SJSA1 (cell line): ENCODE measurements around the gene EDC3. TPM values are rescaled to one million over a fixed set of nuclear protein-coding genes. Genes with fewer than 3 reads are reported as not detected.
A peak's percentile ranks its signal among the peaks of the same experiment; 100 is the strongest.

ENCODE experiments used
- DNase-seq, 2 experiments: peaks; one replicate each; pipeline ENCODE4 v3.0.0-alpha.2; 2015 to 2020; ENCODE audit warnings: low spot score in 2 of 2, low read depth in 1 of 2
- H3K27ac ChIP-seq: fragments of 250-450 bp; sonication (Bioruptor Pico); 2 replicates; pipeline ENCODE4 v1.5.1; 2020; ENCODE audit warnings: mild to moderate bottlenecking, moderate library complexity
- H3K27me3 ChIP-seq: fragments of 250-450 bp; sonication (Bioruptor Pico); replicated peaks from 2 replicates; pipeline ENCODE4 v1.5.1; 2020; ENCODE audit warnings: mild to moderate bottlenecking, moderate library complexity
- H3K36me3 ChIP-seq: fragments of 250-450 bp; sonication (Bioruptor Pico); 2 replicates; pipeline ENCODE4 v1.5.1; 2020; ENCODE audit warnings: mild to moderate bottlenecking
- H3K4me1 ChIP-seq: fragments of 250-450 bp; sonication (Bioruptor Pico); replicated peaks from 2 replicates; pipeline ENCODE4 v1.6.1; 2021; ENCODE audit warnings: mild to moderate bottlenecking
- H3K4me3 ChIP-seq: fragments of 250-450 bp; sonication (Bioruptor Pico); 2 replicates; pipeline ENCODE4 v1.5.1; 2020; ENCODE audit warnings: mild to moderate bottlenecking
- H3K9me3 ChIP-seq: fragments of 250-450 bp; sonication (Bioruptor Pico); replicated peaks from 2 replicates; pipeline ENCODE4 v1.5.1; 2020; ENCODE audit warnings: mild to moderate bottlenecking
- total RNA-seq: library from RNA; depleted of rRNA; stranded (reverse); fragments of >200 nt; shearing (Covaris generic); gene quantifications from 2 replicates; pipeline ENCODE4 v1.2.3, GENCODE V29; 2014

Gene EDC3
- total RNA-seq, 1 experiment from 2014 or later = 7.6 TPM

DNA sequence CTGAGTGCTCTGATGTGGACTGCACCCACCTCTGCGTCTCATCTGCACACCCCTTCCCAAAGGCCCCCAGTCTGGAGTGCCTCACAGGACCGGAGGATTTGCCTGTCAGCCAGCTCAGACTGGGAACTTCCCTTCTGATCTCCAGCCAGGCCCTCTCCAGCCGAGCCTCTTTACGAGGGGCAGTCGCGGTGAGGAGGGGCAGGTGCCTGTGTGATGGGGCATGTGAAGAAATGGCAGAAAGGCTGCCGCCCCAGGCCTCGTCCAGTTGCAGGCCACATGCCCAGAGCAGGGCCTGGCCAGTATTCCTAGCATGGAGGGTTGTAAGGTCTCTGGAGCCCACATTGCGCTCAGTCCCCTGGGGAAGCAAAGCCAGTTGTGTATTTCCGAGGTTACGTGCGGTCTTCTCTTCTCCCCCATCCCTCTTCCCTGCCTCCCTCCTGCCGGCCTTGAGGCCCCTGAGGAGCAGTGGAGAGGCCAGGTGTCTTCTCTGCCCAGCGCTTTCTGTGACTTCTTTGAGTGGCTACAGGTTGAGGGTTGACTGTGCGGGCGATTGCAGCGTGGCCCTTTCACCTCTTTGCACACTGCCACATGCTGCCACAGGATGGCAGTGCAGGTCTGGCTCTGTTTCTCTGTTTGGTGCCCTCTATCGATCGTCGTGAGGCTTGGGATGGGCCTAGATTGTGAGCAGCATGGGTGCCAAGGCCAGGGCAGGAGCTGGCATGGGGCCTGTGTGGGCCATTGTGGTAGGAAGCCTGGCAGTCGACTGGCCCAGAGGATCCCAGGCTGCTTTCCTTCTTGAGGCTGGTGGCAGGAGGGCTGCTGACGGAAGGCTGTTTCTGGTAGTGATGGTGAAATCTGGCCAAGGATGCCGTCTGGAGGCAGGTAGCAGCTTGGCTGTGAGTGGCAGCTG lies 74.9 kb downstream of the EDC3 start:
- no peaks in the 10 kb centered on the region for H3K27me3 ChIP-seq
- H3K36me3 ChIP-seq = peaks cover 88% of the 10 kb centered on the region
- no peaks in the 10 kb centered on the region for H3K9me3 ChIP-seq
- H3K4me3 ChIP-seq = no peak overlapping the region
- peaks cover 27% of the 10 kb centered on the region for H3K4me1 ChIP-seq
- H3K27ac ChIP-seq = no peak overlapping the region
- peak; percentile 55 to 78 for DNase-seq

- no peaks in the 10 kb centered on the region for H3K27me3 ChIP-seq
- no peak for DNase-seq
- H3K36me3 ChIP-seq = peaks cover 87% of the 10 kb centered on the region
- no peaks in the 10 kb centered on the region for H3K9me3 ChIP-seq
- no peak overlapping the region for H3K27ac ChIP-seq
- H3K4me1 ChIP-seq = peaks cover 27% of the 10 kb centered on the region
- H3K4me3 ChIP-seq = no peak overlapping the region
Observed at GRCh38 chr15:74619916-74620635, 75.7 kb downstream of the EDC3 start.

DNA sequence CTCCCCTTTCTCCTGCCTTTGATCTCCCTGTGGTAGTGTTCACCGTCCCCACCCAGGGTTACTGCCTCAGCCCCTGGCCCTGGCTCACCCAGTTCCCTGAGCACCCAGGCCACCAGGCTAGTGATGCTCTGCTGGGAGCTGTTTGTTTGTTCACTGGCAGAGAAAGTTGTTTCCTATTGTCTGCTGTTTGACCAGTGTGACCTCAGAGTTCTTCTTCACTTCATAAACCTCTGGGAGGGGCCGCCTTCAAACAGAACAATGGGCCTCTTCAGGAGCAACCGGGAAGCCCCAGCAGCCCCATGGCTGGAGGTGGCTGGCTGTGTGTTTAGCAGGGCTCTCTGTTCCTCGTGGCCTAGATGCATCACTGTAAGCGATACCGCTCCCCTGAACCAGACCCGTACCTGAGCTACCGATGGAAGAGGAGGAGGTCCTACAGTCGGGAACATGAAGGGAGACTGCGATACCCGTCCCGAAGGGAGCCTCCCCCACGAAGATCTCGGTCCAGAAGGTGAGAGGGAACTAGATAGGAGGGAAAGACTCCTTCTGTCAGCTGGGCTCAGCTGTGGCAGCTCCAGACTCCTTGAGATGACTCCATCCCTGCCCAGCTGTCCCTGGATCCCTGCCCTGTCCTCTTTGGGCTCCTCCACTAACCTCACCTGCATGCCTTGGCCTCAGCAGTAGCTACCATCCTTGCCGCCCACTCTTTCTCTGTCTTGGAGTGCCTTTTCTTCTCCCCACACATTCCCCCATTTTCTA lies 76.8 kb downstream of the EDC3 start:
- peak; percentile 66 to 77 for DNase-seq
- H3K9me3 ChIP-seq = no peaks in the 10 kb centered on the region
- no peaks in the 10 kb centered on the region for H3K27me3 ChIP-seq
- H3K4me1 ChIP-seq = peaks cover 31% of the 10 kb centered on the region
- no peak overlapping the region for H3K27ac ChIP-seq
- no peak overlapping the region for H3K4me3 ChIP-seq
- peaks cover 77% of the 10 kb centered on the region for H3K36me3 ChIP-seq

- Histone ChIP-seq H3K4me1 (peaks cover 31% of the 10 kb centered on the region), H3K27me3 (no peaks in the 10 kb centered on the region), H3K9me3 (no peaks in the 10 kb centered on the region), H3K4me3 (peak overlapping the region; percentile 94), H3K36me3 (peaks cover 57% of the 10 kb centered on the region), H3K27ac (no peak overlapping the region)
- no peak for DNase-seq
Observed at GRCh38 chr15:74616996-74617395, 78.8 kb downstream of the EDC3 start.

DNA sequence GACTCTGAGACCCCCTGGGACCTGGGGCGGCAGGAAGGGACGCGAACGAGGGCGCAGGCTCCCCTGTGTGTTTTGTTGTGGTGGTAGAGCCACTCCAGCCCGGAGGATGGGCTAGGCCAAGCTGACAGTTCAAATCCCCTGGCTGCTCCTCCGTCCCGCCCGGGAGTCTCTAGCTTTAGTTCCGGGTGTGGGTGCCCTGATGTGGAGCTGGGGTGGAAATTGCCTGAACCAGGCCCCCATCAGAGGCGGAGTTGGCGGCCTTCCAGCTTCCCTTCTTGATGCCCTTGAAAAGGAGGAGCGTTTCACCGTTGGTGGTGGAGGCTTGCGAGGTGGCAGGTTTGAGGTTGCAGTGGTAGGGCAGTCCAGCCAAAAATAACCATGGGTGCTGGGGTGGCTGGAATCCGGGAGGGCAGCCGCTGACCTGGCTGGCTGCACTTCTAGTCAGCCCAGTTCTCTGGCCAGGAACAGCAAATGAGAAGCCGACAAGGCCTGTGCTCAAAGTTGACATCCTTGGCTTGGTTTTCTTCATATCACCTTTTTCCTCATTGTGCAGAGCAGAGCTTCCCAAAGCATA lies 79.4 kb downstream of the EDC3 start:
- H3K4me1 ChIP-seq = peaks cover 31% of the 10 kb centered on the region
- H3K9me3 ChIP-seq = no peaks in the 10 kb centered on the region
- DNase-seq = peak; percentile 67 to 82
- H3K4me3 ChIP-seq = peak overlapping the region; percentile 94
- H3K27ac ChIP-seq = peak overlapping the region; percentile 92
- H3K36me3 ChIP-seq = peaks cover 52% of the 10 kb centered on the region
- no peaks in the 10 kb centered on the region for H3K27me3 ChIP-seq

GRCh38 chr15:74615508-74616365 lies 80.1 kb downstream of the EDC3 start, which contains the start of gene CLK3:
Gene CLK3 (plus strand): TSS chr15:74615836. CDS start chr15:74619197, 3,361 bp downstream.
- Histone ChIP-seq H3K9me3 (no peaks in the 10 kb centered on the region), H3K27ac (peak within 1 kb of the TSS; percentile 92), H3K36me3 (peaks cover 44% of the 10 kb centered on the region), H3K4me1 (peaks cover 31% of the 10 kb centered on the region), H3K4me3 (peak within 1 kb of the TSS; percentile 94), H3K27me3 (no peaks in the 10 kb centered on the region)
- DNase-seq = peak; percentile 95 to 96

DNA sequence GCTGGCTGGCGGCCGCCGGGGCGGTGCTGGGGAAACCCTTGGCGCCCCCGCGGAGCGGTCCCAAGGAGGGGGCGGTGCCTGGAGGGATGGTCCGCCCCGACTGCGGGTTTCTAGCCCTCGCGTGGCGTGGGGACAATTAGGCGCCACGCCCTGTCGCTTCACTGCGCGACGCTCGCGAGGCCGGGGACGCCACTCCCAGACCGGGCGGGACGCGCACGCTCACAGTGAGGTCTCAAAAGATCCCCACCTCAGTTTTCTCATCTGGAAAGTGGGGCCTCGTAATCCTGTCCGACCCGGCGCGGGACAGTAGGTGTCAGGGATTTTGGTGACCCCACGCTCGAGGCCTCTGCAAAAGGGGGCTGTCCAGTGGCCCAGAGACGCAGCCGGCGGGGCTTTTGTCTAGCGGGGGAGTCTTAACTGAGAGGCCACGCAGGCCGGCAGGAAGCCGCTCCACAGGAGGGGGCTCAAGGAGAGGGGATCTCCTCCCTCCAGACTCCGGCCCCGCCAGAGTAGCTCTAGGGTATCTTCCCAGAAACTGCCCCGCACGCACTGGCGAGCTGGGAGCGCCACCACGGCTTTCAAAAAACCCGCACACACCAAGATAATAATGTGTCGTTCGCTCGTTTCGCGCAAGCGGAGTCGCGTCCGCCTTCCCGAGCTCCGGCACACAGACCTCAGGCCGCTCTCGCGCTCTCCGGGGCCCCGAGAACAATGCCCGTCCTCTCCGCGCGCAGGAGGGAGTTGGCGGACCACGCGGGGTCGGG lies 80.9 kb downstream of the EDC3 start:
- H3K36me3 ChIP-seq = peaks cover 36% of the 10 kb centered on the region
- DNase-seq = peak; percentile 83 to 92
- H3K9me3 ChIP-seq = no peaks in the 10 kb centered on the region
- H3K4me3 ChIP-seq = peak overlapping the region; percentile 94
- H3K27ac ChIP-seq = peak overlapping the region; percentile 92
- H3K4me1 ChIP-seq = peaks cover 31% of the 10 kb centered on the region
- no peaks in the 10 kb centered on the region for H3K27me3 ChIP-seq

- peaks cover 28% of the 10 kb centered on the region for H3K36me3 ChIP-seq
- H3K4me1 ChIP-seq = peaks cover 29% of the 10 kb centered on the region
- no peaks in the 10 kb centered on the region for H3K9me3 ChIP-seq
- no peak overlapping the region for H3K27ac ChIP-seq
- DNase-seq = no peak
- no peaks in the 10 kb centered on the region for H3K27me3 ChIP-seq
- H3K4me3 ChIP-seq = peak overlapping the region; percentile 94
Observed at GRCh38 chr15:74613953-74614743, 81.7 kb downstream of the EDC3 start.

DNA sequence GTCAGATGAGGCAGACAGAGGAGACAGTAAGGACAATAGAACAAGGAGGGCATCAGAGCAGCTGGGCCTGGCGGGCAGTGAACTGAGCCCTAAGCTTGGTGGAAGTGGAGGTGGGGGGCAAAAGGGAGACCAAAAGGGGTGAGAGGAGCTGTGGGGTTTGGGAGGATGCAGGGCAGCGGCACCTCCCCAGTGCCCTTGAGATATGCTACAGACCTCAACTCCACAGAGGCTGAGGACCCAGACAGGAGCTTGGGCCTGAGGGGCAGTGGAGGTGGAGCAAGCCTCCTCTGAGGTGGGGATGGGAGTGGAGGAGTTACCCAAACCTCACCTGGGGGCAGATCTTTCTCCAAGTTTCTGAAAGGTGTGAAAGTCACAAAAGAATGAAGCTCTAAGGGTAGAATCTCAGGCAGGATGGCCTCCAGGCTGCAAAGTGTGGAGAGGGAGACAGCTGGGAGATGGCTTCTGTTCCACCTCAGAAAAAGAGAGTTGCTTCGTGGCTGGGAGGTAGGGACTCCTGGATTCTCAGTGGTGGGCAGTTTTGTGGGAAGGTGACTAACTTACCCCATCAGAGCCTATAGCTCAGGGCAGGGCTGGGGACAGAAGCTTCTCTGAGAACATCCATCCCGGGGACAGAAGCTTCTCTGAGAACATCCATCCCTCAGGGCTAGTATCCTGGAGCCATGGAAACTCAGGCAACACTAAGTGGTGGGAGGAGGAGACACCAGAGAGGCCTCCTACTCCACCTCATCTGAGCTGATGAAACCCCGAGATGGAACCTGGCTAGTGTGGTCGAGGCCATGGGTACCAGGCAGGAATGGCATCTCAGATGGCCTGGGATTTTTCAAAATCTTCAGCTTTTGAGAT lies 82.5 kb downstream of the EDC3 start:
- H3K36me3 ChIP-seq = peaks cover 24% of the 10 kb centered on the region
- DNase-seq = no peak
- H3K4me3 ChIP-seq = no peak overlapping the region
- no peak overlapping the region for H3K27ac ChIP-seq
- no peaks in the 10 kb centered on the region for H3K9me3 ChIP-seq
- H3K4me1 ChIP-seq = peaks cover 21% of the 10 kb centered on the region
- H3K27me3 ChIP-seq = no peaks in the 10 kb centered on the region

GRCh38 chr15:74612677-74613076 lies 83.1 kb downstream of the EDC3 start:
- no peaks in the 10 kb centered on the region for H3K9me3 ChIP-seq
- peaks cover 16% of the 10 kb centered on the region for H3K4me1 ChIP-seq
- DNase-seq = no peak
- H3K27me3 ChIP-seq = no peaks in the 10 kb centered on the region
- peaks cover 21% of the 10 kb centered on the region for H3K36me3 ChIP-seq
- H3K27ac ChIP-seq = no peak overlapping the region
- H3K4me3 ChIP-seq = no peak overlapping the region

DNA sequence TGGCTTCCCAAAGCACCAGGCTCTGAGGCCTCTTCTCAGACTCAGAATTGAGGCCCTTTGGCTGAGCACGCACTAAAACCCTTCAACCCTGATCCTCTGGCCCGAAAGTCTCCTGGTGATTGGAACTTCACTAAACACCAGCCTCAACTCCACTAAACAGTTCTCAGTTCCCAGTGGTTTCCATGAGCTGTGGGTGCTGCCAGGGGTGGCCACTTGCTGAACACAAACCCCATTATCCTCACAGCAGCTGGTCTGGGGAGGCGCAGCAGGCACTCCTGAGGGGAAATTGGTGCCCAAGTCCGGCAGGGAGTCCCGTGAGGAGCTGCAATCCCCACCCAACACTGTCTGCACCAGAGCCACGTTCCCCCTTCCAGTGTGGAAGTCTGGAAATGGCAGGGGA lies 84.0 kb downstream of the EDC3 start:
- H3K4me3 ChIP-seq = no peak overlapping the region
- DNase-seq = no peak
- H3K4me1 ChIP-seq = peaks cover 8% of the 10 kb centered on the region
- H3K36me3 ChIP-seq = peaks cover 13% of the 10 kb centered on the region
- no peaks in the 10 kb centered on the region for H3K9me3 ChIP-seq
- no peaks in the 10 kb centered on the region for H3K27me3 ChIP-seq
- no peak overlapping the region for H3K27ac ChIP-seq
